SU-DHL-6 (cell line): ENCODE measurements around the gene AQP5.

Experiments
- H2AFZ ChIP-seq: fragments of 200-600 bp; sonication (generic); 2 replicates; pipeline ENCODE4 v1.6.1; 2014; ENCODE audit warnings: low read depth, mild to moderate bottlenecking, moderate library complexity, mixed read lengths, antibody characterized with exemption, low read length; ENCODE audit not compliant: severe bottlenecking
- H3F3A ChIP-seq: fragments of 200-600 bp; shearing (Covaris generic); 2 replicates; pipeline ENCODE4 v1.6.0; 2016; ENCODE audit warnings: antibody characterized with exemption, mild to moderate bottlenecking; ENCODE audit not compliant: insufficient read depth
- H3K27ac ChIP-seq: fragments of 200-600 bp; sonication (generic); 2 replicates; pipeline ENCODE4 v1.5.1; 2016; ENCODE audit warnings: low read depth, mild to moderate bottlenecking, low read length, moderate library complexity, mixed read lengths
- H3K27me3 ChIP-seq: fragments of 200-600 bp; sonication (generic), shearing (Covaris generic); 2 replicates; pipeline ENCODE4 v1.6.0; 2014; ENCODE audit warnings: mild to moderate bottlenecking, low read length
- H3K36me3 ChIP-seq: fragments of 200-600 bp; sonication (generic); 2 replicates; pipeline ENCODE4 v1.6.1; 2014; ENCODE audit warnings: mild to moderate bottlenecking, low read length, mixed read lengths
- H3K4me2 ChIP-seq: fragments of 300-600, 200-600 bp; shearing (Covaris generic), sonication (generic); 2 replicates; pipeline ENCODE4 v1.6.0; 2014; ENCODE audit warnings: low read length, low read depth, mild to moderate bottlenecking; ENCODE audit not compliant: poor library complexity, severe bottlenecking
- H3K4me3 ChIP-seq: fragments of 200-600 bp; sonication (generic); 2 replicates; pipeline ENCODE4 v1.5.1; 2014; ENCODE audit warnings: antibody characterized with exemption, low read length, mild to moderate bottlenecking, mixed read lengths; ENCODE audit not compliant: insufficient read depth, poor library complexity, severe bottlenecking
- H3K79me2 ChIP-seq: fragments of 200-600 bp; sonication (generic); 2 replicates; pipeline ENCODE4 v1.6.1; 2014; ENCODE audit warnings: mild to moderate bottlenecking, low read length, moderate library complexity; ENCODE audit not compliant: insufficient read depth
- H3K9ac ChIP-seq: fragments of 200-600 bp; sonication (generic); 2 replicates; pipeline ENCODE4 v1.7.0; 2014; ENCODE audit warnings: mild to moderate bottlenecking, low read length
- H3K9me2 ChIP-seq: fragments of 200-600 bp; sonication (generic); replicated peaks from 2 replicates; pipeline ENCODE4 v1.6.1; 2014; ENCODE audit warnings: low read length; ENCODE audit not compliant: insufficient read depth
- H3K9me3 ChIP-seq: fragments of 200-600 bp; sonication (generic); 2 replicates; pipeline ENCODE4 v1.6.1; 2014; ENCODE audit warnings: low read length, mixed read lengths; ENCODE audit not compliant: insufficient read depth
- H4K20me1 ChIP-seq: fragments of 200-600 bp; sonication (generic); 2 replicates; pipeline ENCODE4 v1.6.1; 2014; ENCODE audit warnings: low read depth, mild to moderate bottlenecking, antibody characterized with exemption, low read length, moderate library complexity, mixed read lengths
- EZH2phosphoT487 ChIP-seq: fragments of 200-600 bp; sonication (generic), shearing (Covaris generic); conservative IDR thresholded peaks from 2 replicates; pipeline ENCODE4 v1.6.1; 2018; ENCODE audit warnings: mild to moderate bottlenecking, antibody characterized with exemption, low read length, moderate library complexity, mixed read lengths
- TF ChIP-seq, protein P1 (sequence below): fragments of 200-600 bp; sonication (generic); IDR thresholded peaks from one replicate; pipeline ENCODE4 v1.5.1; 2017; ENCODE audit warnings: antibody characterized with exemption, mild to moderate bottlenecking, low read length, moderate library complexity; ENCODE audit not compliant: insufficient read depth, poor library complexity, severe bottlenecking

AQP5 gene

DNA sequence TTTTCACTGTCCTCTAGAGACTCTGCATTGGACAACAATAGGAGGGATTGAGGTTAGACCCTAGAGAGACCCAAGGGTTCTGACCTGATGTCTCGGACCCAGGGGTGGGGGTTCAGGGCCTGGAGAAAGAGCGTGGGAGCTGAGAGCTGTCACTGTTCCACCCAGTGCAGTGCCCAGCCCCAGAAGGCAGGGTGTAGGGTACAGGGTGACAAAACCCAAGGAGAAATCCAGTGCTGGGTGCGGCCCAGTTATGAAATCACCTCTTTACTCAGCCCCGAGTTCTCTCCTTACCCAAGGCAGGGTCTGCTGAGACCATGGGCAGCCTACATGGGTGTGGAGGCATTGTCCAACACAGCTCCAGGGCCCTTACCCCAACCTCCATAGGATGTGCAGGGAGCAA, 8.5 kb upstream of the AQP5 start:
- H2AFZ ChIP-seq = no peak overlapping the region
- no peaks in the 10 kb centered on the region for H3K36me3 ChIP-seq
- no peak overlapping the region for H3K9ac ChIP-seq
- H3K79me2 ChIP-seq = no peaks in the 10 kb centered on the region
- H3K4me2 ChIP-seq = no peak overlapping the region
- TF ChIP-seq, protein P1, sequence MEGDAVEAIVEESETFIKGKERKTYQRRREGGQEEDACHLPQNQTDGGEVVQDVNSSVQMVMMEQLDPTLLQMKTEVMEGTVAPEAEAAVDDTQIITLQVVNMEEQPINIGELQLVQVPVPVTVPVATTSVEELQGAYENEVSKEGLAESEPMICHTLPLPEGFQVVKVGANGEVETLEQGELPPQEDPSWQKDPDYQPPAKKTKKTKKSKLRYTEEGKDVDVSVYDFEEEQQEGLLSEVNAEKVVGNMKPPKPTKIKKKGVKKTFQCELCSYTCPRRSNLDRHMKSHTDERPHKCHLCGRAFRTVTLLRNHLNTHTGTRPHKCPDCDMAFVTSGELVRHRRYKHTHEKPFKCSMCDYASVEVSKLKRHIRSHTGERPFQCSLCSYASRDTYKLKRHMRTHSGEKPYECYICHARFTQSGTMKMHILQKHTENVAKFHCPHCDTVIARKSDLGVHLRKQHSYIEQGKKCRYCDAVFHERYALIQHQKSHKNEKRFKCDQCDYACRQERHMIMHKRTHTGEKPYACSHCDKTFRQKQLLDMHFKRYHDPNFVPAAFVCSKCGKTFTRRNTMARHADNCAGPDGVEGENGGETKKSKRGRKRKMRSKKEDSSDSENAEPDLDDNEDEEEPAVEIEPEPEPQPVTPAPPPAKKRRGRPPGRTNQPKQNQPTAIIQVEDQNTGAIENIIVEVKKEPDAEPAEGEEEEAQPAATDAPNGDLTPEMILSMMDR = no peak
- no peak for TF ChIP-seq EZH2phosphoT487
- no peaks in the 10 kb centered on the region for H3K27me3 ChIP-seq
- no peak overlapping the region for H3K27ac ChIP-seq
- no peak overlapping the region for H3K4me3 ChIP-seq
- no peaks in the 10 kb centered on the region for H3K9me3 ChIP-seq
- no peaks in the 10 kb centered on the region for H4K20me1 ChIP-seq
- H3K9me2 ChIP-seq = no peaks in the 10 kb centered on the region
- H3F3A ChIP-seq = no peaks in the 10 kb centered on the region

DNA sequence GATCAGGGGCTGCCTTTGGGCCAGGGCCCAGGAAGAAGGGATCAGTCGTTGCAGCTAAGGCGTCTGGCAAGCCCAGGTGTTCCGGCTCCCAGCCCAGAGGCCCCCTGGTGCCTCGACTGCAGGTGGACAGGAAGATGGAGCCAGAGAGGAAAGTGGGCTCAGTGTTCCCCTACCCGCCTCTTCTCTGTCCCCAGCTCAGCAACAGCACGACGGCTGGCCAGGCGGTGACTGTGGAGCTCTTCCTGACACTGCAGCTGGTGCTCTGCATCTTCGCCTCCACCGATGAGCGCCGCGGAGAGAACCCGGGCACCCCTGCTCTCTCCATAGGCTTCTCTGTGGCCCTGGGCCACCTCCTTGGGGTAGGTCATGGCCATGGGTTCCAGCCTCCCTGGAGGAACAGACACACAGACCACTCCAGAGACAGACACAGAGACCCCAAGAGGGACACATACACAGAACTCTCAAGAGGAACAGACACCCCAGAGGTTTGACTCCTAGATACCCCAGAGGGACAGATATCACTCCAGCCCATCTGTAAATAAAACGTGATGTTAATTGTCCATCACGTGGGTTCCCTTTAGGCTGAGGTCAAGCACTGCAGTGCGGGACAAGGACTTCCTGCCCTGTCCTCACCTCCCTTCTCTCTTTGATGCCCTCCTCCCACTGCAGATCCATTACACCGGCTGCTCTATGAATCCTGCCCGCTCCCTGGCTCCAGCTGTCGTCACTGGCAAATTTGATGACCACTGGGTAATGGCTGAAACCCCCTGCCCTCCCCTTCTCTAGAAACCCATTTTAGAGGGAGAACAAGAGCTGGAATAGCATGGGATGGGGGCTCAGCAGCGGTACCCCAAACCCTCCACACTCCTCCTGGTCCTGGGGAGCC, 7.5 kb upstream of the AQP5 start:
- H3K36me3 ChIP-seq = no peaks in the 10 kb centered on the region
- H3K27ac ChIP-seq = no peak overlapping the region

DNA sequence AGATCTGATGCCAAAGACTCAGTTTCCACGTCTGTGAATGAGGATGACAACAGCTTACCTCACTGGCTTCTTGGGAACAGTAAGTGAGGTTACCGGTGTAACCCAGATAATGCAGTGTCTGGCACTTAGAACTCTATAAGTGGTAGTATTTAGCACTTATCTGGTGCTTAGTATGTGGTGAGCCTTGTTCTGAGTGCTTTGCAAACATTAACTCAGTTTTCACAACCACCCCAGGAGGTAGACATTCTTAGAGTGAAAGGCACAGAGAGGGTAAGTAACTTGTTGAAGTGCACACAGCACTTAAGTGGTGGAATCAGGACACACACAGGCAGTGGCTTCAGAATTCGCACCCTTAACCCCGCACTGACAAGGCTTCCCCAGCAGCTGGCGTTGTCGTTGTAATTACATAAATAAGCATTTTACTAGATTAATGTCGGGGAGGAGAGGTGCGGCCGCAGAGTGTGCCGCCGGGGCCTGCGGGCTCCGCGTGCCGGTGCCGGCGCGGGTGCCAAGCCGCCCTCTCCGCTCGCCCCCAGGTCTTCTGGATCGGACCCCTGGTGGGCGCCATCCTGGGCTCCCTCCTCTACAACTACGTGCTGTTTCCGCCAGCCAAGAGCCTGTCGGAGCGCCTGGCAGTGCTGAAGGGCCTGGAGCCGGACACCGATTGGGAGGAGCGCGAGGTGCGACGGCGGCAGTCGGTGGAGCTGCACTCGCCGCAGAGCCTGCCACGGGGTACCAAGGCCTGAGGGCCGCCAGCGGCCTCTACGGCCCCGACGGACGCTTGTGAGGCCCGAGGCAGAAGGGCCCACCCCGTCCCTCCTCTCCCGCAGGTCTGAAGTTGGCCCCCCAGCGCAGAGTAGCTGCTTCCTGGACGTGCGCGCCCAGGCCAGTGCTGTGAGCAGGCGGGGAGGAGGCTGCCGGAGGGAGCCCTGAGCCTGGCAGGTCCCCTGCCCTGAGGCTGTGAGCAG, 6.5 kb upstream of the AQP5 start:
- H3K27ac ChIP-seq = no peak overlapping the region
- no peaks in the 10 kb centered on the region for H3K79me2 ChIP-seq
- no peaks in the 10 kb centered on the region for H3K9me2 ChIP-seq
- no peaks in the 10 kb centered on the region for H3K36me3 ChIP-seq
- TF ChIP-seq EZH2phosphoT487 = no peak
- TF ChIP-seq, protein P1 = no peak
- no peak overlapping the region for H3K4me2 ChIP-seq
- no peak overlapping the region for H3K9ac ChIP-seq
- no peak overlapping the region for H3K4me3 ChIP-seq
- H3K9me3 ChIP-seq = no peaks in the 10 kb centered on the region
- no peaks in the 10 kb centered on the region for H4K20me1 ChIP-seq
- H3K27me3 ChIP-seq = no peaks in the 10 kb centered on the region
- no peak overlapping the region for H2AFZ ChIP-seq
- no peaks in the 10 kb centered on the region for H3F3A ChIP-seq

More for the DNA sequence above, 7.5 kb upstream of the AQP5 start:
- H3K9me2 ChIP-seq = no peaks in the 10 kb centered on the region
- H3F3A ChIP-seq = no peaks in the 10 kb centered on the region
- no peak for TF ChIP-seq EZH2phosphoT487
- TF ChIP-seq, protein P1 = no peak
- no peak overlapping the region for H2AFZ ChIP-seq
- no peaks in the 10 kb centered on the region for H3K79me2 ChIP-seq
- H3K9me3 ChIP-seq = no peaks in the 10 kb centered on the region
- H3K4me2 ChIP-seq = no peak overlapping the region
- no peak overlapping the region for H3K4me3 ChIP-seq
- no peak overlapping the region for H3K9ac ChIP-seq
- H3K27me3 ChIP-seq = no peaks in the 10 kb centered on the region
- H4K20me1 ChIP-seq = no peaks in the 10 kb centered on the region
